Ectodermal cell (in vitro differentiated cells): Measurements from ENCODE around the gene ADCK2.
A peak's percentile ranks its signal among the peaks of the same experiment; 100 is the strongest.
"Not testable (repeated sequence)": the region's sequence is repeated elsewhere in the genome, so short reads cannot be mapped to it uniquely, and the experiment has no call there.

Experiments used
- H3K27ac ChIP-seq: 2 replicates; pipeline ENCODE4 v1.7.0; 2013; ENCODE audit warnings: mild to moderate bottlenecking, low read depth, low read length; ENCODE audit not compliant: insufficient read depth, poor library complexity, severe bottlenecking
- H3K27me3 ChIP-seq: 2 replicates; pipeline ENCODE4 v1.7.0; 2013; ENCODE audit warnings: mild to moderate bottlenecking, low read length; ENCODE audit not compliant: insufficient read depth, control insufficient read depth, poor library complexity, severe bottlenecking
- H3K36me3 ChIP-seq: one replicate; pipeline ENCODE4 v1.7.0; 2013; ENCODE audit warnings: low read length; ENCODE audit not compliant: control insufficient read depth, insufficient read depth
- H3K4me1 ChIP-seq: one replicate; pipeline ENCODE4 v1.7.0; 2013; ENCODE audit warnings: low read length; ENCODE audit not compliant: control insufficient read depth, insufficient read depth
- H3K4me3 ChIP-seq: 2 replicates; pipeline ENCODE4 v1.7.0; 2013; ENCODE audit warnings: low read depth, low read length, control low read depth; ENCODE audit not compliant: insufficient read depth
- H3K9me3 ChIP-seq: 2 replicates; pipeline ENCODE4 v1.7.0; 2013; ENCODE audit warnings: mild to moderate bottlenecking, low read length, moderate library complexity; ENCODE audit not compliant: control insufficient read depth
- WGBS, 2 experiments: methylation state at CpG; one replicate each; pipeline ENCODE4 v1.1.7; 2013; ENCODE audit warnings: missing lambda C conversion rate in 2 of 2; 5-methylcytosine and 5-hydroxymethylcytosine counted together

The ADCK2 gene

DNA sequence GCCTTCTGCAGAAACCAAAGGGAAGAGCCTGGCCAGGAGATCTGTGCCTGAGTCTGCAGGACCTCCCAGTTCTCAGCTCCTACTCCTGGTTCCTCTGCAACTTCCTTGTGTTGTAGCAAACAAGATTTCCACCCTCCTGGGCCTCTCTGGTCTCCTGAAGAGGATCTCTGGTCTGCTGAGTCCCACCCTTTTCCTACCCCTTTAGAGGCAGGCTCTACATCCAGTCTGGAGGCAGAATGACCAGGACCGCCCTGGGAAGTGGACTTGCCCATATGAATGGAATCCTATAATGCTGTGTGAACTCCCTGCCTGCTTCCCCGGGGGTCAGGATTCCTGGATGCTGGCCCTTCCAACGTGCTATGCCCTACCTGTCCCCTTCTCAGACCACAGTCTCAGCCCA is 35.3 kb upstream of the ADCK2 start:
- Histone ChIP-seq H3K27me3 (peaks cover 21% of the 10 kb centered on the region), H3K9me3 (no peaks in the 10 kb centered on the region), H3K27ac (no peak overlapping the region), H3K36me3 (no peaks in the 10 kb centered on the region), H3K4me3 (no peak overlapping the region), H3K4me1 (peaks cover 31% of the 10 kb centered on the region)
- 60 to 66% methylated on average over 3 of the region's 3 CpGs for WGBS, 2 experiments

DNA sequence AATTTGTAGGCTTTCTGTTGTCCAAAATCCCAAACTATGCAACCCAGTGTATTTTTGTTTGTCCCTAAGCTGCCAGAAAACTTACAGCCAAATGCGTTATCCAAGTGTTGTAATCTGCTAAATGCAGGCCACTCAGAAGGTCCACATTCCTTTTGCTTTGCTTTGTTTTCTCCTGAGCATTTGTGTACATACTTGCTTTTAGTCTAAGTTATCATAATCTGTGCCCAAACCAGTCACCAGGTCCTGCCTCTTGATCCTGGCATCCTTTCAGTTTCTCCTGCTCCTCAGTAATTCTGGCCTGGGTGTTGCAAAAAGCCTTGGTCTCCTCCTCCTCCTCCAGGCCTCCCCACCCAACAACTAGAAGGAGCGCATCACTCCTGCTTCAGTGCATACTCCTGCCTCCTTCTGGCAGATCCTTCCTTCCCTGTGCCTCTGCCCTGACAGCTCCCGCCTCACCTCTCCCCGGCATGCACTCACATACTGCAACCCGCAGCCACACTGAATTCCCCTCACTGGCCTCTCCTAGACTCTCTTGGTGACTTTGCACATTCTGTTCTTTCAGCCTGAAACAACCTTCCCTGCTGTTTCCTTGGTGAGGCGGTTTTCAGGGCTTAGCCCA is 34.5 kb upstream of the ADCK2 start:
- H3K9me3 ChIP-seq: no peaks in the 10 kb centered on the region
- H3K27me3 ChIP-seq: peaks cover 23% of the 10 kb centered on the region
- no peak overlapping the region for H3K4me3 ChIP-seq
- H3K4me1 ChIP-seq: peaks cover 31% of the 10 kb centered on the region
- WGBS, 2 experiments: 50 to 52% methylated on average over 6 of the region's 6 CpGs
- no peaks in the 10 kb centered on the region for H3K36me3 ChIP-seq
- H3K27ac ChIP-seq: peak overlapping the region; percentile 3

DNA sequence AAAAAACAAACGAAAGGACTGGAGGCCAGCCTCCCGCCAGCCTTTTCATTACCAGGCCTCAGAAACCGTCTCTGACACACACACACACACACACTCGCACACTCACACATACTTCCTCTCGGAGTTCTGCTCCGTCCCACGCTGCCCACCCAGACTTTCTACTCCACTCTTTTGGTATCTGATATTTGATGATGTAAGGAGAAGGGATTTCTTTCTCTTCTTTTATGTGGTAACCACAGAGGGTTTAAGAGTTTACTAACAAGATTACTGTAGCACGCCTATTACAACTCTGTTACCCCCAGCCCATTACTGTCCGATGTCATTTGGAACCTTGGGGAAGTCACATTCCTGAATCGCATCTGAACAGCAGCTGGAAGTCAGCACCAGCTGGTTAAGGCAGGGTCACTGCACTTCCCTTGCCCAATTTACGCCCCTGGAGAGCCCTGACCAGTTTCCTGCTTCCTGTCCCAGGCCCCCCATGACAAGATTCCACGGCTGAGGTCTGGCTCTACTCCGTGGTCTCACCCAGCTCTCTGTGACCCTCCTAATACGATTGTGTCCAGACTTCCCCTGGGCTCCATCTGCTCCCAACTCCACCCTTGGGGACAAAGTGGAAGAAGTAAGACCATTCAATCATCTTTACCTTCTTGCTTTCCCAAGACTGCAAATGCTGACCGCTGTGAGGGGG is 33.2 kb upstream of the ADCK2 start:
- no peaks in the 10 kb centered on the region for H3K9me3 ChIP-seq
- H3K27ac ChIP-seq: peak overlapping the region; percentile 44
- WGBS, 2 experiments: 34 to 35% methylated on average over 12 of the region's 15 CpGs

DNA sequence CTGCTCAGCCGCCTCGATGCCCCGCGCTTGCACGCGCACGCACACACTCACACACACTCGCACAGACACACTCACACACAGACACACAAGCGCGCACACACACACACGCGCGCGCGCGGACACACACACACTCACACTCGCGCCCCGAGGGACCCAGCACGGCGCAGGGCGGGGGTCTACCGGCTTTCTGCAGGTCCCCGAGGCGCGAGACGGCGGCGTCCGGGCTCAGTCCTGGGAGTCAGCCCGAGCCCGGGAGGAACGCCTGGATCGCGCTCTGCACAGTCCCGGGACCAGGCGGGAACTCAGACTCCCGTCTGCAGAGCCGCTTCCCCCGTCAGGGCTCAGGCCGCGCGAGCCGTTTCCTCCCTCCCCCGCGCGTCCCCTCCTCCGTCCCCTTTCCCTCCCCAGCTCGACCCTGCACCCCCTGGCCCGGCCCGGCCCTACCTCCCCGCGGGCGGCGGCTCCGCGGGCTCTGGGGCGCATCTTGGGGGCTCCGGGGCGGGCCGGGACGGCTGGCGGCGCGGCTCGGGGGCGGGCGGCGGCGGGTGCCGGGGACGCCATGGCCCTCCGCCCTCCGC is 32.6 kb upstream of the ADCK2 start:
- WGBS, 2 experiments: 0% methylated on average over 74 of the region's 74 CpGs
- Histone ChIP-seq H3K4me1 (peaks cover 31% of the 10 kb centered on the region), H3K27ac (peak overlapping the region; percentile 44)

More for the DNA sequence above, 33.2 kb upstream of the ADCK2 start:
- Histone ChIP-seq H3K4me3 (peak overlapping the region; percentile 55), H3K4me1 (peaks cover 31% of the 10 kb centered on the region), H3K27me3 (peaks cover 23% of the 10 kb centered on the region), H3K36me3 (no peaks in the 10 kb centered on the region)

DNA sequence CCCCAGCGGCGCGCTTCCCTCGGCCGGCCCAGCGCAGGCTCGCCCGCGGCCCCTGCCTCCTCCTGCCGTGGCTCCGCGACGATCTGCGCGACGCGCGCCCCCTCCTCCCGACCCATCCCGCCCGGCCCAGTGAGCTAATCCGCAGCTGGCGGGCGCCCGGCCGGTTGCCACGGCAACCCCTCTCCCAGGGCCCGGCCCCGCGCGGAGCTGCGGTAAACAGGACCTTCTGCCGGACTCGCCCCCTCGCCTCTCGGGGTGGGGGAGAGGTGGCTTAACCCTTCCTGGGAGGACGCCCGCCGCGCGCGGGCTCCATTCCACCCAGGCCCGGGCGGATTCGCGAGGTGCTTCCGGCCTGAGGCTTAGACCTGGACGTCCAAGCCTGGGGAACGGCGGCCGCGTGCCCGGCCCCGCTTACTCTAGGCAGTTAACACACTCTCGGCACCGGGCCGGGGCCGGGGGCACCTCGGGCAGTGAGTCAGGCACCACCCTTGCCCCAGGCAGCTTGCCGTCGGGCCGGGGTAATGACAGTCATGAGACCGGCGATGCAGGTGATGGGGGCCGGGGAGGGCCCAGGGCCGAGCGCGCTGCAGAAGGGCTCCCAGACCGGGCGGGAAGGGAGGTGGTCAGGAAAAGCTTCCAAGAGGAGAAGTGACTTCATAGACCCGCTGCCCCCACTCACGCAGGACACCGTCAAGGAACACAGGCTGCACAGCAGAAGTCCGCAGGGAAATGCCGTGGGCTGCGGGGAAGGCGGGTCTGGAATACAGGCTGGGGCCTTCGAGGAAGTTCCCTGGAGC is 31.8 kb upstream of the ADCK2 start, which contains the start of gene DENND2A:
TSS of gene DENND2A (minus strand) at position 87 of the 797 bp plus-strand sequence. CDS start 38,416 bp downstream, outside the sequence.
- 2% methylated on average over 78 of the region's 78 CpGs for WGBS, 2 experiments
- Histone ChIP-seq H3K9me3 (no peaks in the 10 kb centered on the region), H3K27me3 (peaks cover 23% of the 10 kb centered on the region), H3K4me3 (peak within 1 kb of the TSS; percentile 55), H3K36me3 (no peaks in the 10 kb centered on the region), H3K27ac (peak within 1 kb of the TSS; percentile 63), H3K4me1 (peaks cover 26% of the 10 kb centered on the region)

More for the DNA sequence above, 32.6 kb upstream of the ADCK2 start:
- Histone ChIP-seq H3K36me3 (no peaks in the 10 kb centered on the region), H3K27me3 (peaks cover 23% of the 10 kb centered on the region), H3K9me3 (no peaks in the 10 kb centered on the region), H3K4me3 (peak overlapping the region; percentile 55)

DNA sequence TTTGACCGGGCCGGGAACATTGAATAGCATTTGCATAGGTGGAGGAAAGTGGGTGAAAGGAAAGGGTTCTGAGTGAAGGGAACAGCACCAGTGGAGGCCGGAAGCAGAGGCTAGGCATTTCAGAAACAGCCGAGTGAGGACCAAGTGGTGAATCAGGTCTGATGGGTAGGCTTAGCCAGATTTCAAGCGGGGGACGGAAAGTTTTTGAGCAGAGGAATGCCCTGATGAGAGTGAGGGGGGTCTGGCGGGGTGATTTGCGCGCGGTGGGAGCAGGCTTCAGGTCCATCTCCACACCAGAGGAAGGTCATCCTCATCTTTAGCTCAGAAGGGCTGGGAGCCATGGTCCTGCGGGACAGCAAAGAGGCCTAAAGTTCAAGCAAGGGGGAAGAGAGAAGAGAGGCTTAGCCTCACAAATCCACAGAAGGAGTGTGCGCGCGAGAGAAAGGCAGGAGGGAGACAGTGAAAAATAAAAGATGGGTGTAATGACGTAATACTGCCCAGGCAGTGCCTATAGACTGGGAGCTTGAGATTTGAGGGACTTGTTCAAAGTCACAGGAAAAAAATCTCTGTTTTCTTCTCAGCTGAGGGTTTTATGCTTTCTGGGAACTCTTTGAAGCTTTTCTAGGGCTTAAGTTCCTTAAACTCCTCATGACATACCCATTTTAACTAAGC is 31.1 kb upstream of the ADCK2 start:
- H3K4me3 ChIP-seq: peak overlapping the region; percentile 55
- peaks cover 23% of the 10 kb centered on the region for H3K27me3 ChIP-seq
- no peaks in the 10 kb centered on the region for H3K9me3 ChIP-seq
- peaks cover 20% of the 10 kb centered on the region for H3K4me1 ChIP-seq
- no peaks in the 10 kb centered on the region for H3K36me3 ChIP-seq
- no peak overlapping the region for H3K27ac ChIP-seq
- WGBS, 2 experiments: 40 to 42% methylated on average over 15 of the region's 15 CpGs

DNA sequence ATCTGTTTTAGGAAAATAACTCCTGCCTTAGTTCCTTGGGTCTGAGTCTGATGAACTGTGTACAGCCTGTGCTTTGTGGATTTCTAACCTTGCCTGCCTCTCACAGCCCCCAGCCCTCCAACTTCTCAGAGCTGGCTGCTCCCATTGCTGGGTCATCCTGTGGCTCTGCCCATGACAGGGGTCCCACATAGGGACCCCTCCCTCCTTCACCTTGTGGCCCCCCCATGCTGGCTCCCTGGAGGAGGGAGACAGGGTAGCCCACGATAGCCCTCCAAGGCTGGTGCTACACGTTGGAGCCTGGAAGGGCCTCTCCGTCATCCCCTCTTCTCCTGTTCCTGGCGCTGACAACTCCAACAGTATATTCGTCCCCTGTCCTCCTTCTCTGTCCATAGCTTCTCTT is 29.3 kb upstream of the ADCK2 start:
- Histone ChIP-seq H3K27ac (no peak overlapping the region), H3K36me3 (no peaks in the 10 kb centered on the region), H3K9me3 (no peaks in the 10 kb centered on the region), H3K27me3 (peaks cover 23% of the 10 kb centered on the region), H3K4me3 (no peak overlapping the region), H3K4me1 (peaks cover 23% of the 10 kb centered on the region)
- 87 to 93% methylated on average over 5 of the region's 5 CpGs for WGBS, 2 experiments

DNA sequence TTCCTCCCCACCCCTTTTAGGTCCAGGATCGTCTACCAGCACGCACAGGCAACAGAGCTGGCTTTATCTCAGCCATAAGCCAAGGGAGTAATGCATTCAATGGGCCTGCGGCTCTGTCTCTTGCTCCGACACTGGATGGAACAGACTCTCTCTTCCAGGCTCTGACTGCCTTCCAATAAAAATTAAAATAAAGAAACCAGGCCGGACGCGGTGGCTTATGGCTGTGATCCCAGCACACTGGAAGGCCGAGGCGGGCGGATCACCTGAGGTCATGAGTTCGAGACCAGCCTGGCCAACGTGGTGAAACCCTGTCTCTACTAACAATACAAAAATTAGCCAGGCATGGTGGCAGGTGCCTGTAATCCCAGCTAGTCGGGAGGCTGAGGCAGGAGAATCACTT is 28.0 kb upstream of the ADCK2 start:
- WGBS, 2 experiments: 93 to 94% methylated on average over 13 of the region's 13 CpGs

DNA sequence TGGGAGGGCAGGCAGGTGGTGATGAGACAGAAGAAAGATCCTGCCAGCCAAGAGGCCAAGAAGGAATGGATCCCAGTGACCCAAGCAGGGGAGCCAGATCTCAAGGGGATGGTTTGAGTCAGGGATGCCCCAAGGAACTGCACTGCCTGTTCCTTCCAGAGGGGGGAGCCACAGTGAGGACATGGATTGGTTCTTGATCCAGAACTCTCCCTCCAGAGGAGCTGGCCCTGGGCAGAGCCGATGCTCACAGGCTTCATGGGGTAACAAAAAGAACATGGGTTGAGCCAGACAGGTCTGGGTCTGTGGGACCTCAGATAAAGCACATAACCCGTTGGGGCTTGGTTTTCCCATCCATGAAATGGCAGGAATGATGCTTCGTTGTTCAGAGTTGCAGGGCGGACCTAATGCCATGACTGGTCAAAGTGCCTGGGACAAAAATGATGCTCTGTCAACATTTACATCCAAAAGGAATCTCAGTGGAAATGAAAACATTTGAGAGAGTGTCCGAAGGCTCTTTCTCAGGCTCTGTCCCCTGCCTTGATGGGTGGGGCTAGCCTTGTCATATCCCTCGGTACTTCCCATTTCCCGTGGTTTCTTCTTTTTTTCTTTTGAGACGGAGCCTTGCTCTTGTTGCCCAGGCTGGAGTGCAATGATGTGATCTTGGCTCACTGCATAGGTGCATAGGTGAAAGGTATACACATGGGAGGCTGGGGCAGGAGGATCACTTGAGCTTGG is 27.4 kb upstream of the ADCK2 start:
- Histone ChIP-seq H3K27ac (no peak overlapping the region), H3K4me1 (peaks cover 13% of the 10 kb centered on the region), H3K27me3 (peaks cover 18% of the 10 kb centered on the region), H3K36me3 (no peaks in the 10 kb centered on the region), H3K4me3 (no peak overlapping the region), H3K9me3 (no peaks in the 10 kb centered on the region)
- 87 to 93% methylated on average over 8 of the region's 8 CpGs for WGBS, 2 experiments

More for the DNA sequence above, 28.0 kb upstream of the ADCK2 start:
- not testable (repeated sequence) for H3K9me3 ChIP-seq, H3K4me3 ChIP-seq, H3K36me3 ChIP-seq, H3K27ac ChIP-seq
- H3K27me3 ChIP-seq: peaks cover 22% of the 10 kb centered on the region
- peaks cover 13% of the 10 kb centered on the region for H3K4me1 ChIP-seq
